ENCODE data around the gene DHCR24.

DNA sequence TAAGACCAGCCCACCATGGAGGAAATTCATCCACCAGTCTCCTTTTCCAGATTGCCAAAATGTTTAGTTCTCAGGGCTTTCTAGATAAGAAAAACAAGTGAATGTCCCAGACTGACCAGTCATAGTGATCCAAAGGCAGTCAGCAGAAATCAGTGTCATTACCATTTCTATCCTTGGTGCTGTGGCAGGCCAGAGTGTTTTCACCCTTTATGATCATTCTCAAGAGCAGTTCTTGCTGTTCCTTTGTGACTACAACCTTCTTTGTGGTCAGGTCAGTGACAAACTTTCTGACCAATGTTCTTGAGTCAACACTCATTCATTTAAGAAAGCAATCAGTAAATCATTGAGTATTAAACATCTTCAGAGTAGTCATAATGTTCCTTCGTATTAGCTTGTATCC lies 7.3 kb upstream of the DHCR24 start:
- TF ChIP-seq, protein P1, sequence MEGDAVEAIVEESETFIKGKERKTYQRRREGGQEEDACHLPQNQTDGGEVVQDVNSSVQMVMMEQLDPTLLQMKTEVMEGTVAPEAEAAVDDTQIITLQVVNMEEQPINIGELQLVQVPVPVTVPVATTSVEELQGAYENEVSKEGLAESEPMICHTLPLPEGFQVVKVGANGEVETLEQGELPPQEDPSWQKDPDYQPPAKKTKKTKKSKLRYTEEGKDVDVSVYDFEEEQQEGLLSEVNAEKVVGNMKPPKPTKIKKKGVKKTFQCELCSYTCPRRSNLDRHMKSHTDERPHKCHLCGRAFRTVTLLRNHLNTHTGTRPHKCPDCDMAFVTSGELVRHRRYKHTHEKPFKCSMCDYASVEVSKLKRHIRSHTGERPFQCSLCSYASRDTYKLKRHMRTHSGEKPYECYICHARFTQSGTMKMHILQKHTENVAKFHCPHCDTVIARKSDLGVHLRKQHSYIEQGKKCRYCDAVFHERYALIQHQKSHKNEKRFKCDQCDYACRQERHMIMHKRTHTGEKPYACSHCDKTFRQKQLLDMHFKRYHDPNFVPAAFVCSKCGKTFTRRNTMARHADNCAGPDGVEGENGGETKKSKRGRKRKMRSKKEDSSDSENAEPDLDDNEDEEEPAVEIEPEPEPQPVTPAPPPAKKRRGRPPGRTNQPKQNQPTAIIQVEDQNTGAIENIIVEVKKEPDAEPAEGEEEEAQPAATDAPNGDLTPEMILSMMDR (IDR thresholded peaks at IDR 0.05) = no peak
- TF ChIP-seq POLR2A (IDR thresholded peaks at IDR 0.05) (no peak), EP300 (IDR thresholded peaks at IDR 0.05) (no peak)
